ENCODE data around the gene SYCP3.

GRCh38 chr12:101719566-101719965 is 19.7 kb downstream of the SYCP3 start:
- TF ChIP-seq CTCF (IDR thresholded peaks at IDR 0.05) (no peak), POLR2A (IDR thresholded peaks at IDR 0.05) (no peak)
